GM12801 (cell line): ENCODE data around the gene STAC2.

Experiments
- TF ChIP-seq, protein P1 (sequence below): IDR thresholded peaks from one replicate; pipeline ENCODE4 v1.5.1; 2011; ENCODE audit warnings: control low read depth; ENCODE audit not compliant: insufficient read length; ENCODE audit errors: extremely low read depth

STAC2 gene

DNA sequence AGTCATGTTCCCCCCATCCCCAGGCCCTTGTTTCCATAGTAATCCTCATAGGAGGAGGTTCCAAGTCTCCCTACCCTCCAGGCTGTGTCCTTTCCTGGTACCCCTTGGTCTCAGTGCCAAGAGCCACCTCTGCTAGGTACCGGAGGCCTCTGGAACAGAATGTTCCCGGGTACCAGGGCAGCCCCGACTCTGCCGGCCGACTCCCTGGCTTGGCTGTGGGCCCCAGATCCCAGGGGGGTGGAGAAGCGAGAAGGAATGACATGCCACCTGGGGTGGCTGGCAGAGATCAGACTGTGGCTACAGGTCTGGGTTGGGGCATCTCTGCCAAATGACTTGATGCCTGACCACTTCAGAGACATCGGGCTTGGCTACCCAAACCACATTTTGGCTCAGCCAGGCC lies 3.6 kb downstream of the STAC2 start:
- TF ChIP-seq, protein P1, sequence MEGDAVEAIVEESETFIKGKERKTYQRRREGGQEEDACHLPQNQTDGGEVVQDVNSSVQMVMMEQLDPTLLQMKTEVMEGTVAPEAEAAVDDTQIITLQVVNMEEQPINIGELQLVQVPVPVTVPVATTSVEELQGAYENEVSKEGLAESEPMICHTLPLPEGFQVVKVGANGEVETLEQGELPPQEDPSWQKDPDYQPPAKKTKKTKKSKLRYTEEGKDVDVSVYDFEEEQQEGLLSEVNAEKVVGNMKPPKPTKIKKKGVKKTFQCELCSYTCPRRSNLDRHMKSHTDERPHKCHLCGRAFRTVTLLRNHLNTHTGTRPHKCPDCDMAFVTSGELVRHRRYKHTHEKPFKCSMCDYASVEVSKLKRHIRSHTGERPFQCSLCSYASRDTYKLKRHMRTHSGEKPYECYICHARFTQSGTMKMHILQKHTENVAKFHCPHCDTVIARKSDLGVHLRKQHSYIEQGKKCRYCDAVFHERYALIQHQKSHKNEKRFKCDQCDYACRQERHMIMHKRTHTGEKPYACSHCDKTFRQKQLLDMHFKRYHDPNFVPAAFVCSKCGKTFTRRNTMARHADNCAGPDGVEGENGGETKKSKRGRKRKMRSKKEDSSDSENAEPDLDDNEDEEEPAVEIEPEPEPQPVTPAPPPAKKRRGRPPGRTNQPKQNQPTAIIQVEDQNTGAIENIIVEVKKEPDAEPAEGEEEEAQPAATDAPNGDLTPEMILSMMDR: no peak

DNA sequence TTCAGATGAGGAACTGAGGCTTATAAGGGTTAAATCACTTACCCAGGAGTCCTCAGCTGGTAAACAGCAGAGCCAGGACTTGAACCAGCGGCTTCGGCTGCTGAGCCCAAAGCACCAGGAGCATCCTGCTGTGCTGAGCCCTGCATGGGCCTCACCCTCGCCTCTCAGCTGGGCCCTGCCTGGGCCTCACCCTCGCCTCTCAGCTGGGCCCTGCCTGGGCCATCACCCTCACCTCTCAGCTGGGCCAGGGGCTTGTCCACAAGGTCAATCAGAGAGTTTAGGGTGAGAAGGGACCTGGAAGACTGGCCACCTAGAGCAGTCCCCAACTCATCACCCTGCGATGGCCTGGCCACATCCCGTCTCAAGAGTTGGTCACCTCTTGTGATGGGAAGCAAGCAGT lies 4.2 kb downstream of the STAC2 start:
- TF ChIP-seq, protein P1: no peak

DNA sequence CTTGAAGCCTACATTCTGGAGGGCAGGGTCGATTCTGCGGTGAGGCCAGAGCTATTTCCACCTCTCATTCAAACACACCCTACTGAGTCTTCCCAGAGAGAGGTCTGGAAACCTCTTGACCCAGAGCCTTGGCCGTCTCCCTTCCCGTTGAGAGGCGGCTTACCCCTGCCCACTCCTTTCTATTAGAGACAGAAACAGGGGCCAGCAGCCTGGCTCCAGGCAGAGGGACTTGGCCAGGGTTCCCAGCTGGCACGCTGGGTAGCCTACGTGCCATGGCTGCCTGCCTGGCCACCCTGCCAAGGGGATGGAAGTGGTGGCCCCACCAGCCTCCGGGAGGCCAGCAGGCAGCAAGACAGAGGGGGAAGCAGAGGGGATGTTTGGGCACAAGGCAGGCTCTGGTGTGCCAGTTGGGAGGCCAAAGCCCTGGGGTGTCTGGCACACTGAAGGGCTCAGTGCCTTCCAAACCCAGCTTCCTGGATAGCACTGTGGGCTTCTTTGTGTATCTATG lies 6.0 kb downstream of the STAC2 start:
- TF ChIP-seq, protein P1: no peak

DNA sequence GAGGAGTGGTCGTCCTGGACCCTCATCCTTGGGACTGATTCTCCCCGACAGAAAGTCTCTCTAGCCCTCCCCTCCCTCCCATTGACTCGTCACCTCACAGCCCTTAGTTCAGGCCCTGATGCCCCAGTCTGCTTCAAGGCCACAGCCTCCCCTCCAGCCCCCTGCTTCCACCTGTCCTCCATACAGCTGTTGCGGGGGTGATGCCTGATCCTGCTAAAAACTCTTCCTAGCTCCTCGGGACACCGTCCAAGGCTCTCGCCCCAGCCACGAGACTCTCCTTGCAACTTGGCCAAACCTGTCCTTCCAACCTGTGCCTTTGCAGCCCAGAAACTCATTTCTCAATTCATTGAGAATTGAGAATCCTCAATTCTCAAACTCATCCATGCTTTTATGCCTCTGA lies 6.8 kb downstream of the STAC2 start:
- TF ChIP-seq, protein P1: no peak

DNA sequence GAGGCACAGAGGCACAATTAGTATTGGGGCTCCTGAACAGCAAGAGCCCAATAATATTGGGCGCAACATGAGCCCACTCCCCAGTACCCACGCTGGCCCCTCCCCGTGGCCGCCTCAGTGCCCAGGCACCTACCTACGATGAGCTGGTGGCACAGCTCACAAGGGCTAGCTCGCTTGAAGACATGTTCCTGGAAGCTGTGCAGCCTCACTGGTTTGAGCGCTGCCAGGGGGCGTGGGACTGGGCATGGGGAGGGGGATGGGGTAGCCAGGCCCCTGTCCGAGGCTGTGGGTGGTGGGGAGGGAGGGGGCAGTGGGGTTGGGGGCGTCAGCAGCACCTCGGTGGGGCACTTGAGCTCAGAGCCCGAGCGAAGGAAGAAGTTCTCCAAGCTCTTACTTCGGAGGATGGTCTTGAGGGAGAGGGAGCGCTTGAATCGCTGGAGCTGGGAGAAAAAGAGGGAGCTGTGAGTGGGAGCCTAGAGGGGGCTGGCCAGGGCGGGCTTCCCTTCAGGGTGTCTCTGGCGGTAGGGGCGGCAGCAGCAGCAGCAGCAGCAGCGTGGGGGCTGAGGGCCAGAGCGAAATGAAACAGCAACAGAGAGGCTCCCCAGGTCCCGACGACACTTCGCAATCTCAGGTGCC lies 7.9 kb downstream of the STAC2 start:
- TF ChIP-seq, protein P1: no peak

DNA sequence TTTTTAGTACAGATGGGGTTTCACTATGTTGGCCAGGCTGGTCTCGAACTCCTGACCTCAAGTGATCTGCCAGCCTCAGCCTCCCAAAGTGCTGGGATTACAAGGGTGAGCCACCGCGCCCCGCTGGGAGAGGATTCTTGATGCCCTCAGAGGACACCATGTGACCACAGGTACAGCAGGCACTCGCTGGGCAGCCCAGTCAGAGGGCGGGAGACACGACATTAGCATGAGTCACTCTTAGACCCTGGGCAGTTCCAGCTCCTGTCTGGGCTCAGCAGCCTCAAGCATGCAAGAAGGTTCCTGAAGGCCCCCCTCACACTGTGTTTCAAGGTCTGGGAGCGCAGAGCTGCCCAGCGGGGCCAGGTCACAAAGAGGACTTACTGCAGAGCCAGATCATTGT lies 11.9 kb downstream of the STAC2 start:
- TF ChIP-seq, protein P1: no peak

DNA sequence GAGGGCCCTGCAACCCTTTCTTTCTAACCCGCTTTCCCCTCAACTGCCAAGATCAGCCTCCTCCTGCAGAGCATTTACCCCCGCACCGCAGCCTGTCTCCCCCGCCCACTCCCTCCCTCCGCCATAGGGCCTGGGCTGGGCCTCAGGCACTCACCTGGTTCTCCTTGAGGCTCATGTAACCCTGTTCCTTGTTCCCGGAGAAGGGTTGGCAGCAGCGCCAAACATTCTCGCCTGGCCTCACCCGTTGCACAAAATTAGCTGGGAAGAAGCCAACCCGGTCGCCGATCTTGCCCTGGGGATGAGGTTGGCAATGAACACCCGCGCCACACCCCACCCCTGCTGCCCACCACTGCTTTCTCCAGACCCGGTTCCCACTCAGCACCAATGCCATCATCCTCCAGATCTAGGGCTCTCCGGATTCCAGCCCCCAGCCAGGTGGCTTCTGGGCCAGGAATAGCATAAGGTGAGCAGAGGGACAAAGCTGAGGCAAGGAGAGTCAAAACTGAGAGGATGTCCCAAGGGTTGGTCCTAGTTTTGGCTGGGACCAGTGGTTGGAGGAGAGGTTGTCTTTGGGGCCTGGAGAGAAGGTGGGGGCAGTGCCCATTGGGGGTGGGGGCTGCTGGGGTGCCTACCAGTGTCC lies 12.8 kb downstream of the STAC2 start:
- TF ChIP-seq, protein P1: no peak
